ENCODE measurements around the gene SAMD1.
A peak's percentile ranks its signal among the peaks of the same experiment; 100 is the strongest.

- TF ChIP-seq CTCF (IDR thresholded peaks at IDR 0.05; ENCODE audit: control extremely low read depth in 1 of 3, insufficient read depth in 1 of 3, low read depth in 1 of 3, low read length in 3 of 3), result peak; percentile 95 to 97 (median 96)
- TF ChIP-seq ZNF274 (IDR thresholded peaks at IDR 0.05; ENCODE audit: borderline replicate concordance, extremely low read depth, low read length), result no peak
- TF ChIP-seq POLR2A (IDR thresholded peaks at IDR 0.05; ENCODE audit: control extremely low read depth in 1 of 2, low read depth in 2 of 2, low read length in 2 of 2), result no peak
- TF ChIP-seq RAD21 (IDR thresholded peaks at IDR 0.05 in 1 of 2, conservative IDR thresholded peaks at IDR 0.05 in 1 of 2; ENCODE audit: low read depth in 2 of 2, low read length in 2 of 2), result peak; percentile 66 to 75
- TF ChIP-seq POLR2AphosphoS5 (IDR thresholded peaks at IDR 0.05; ENCODE audit: low read depth, low read length), result no peak
- TF ChIP-seq MAFK (IDR thresholded peaks at IDR 0.05; ENCODE audit: low read depth, low read length), result no peak
- TF ChIP-seq RNF2 (IDR thresholded peaks at IDR 0.05; ENCODE audit: borderline replicate concordance, low read depth, low read length, missing control alignments, poor library complexity, severe bottlenecking), result no peak
- TF ChIP-seq SP1 (IDR thresholded peaks at IDR 0.05; ENCODE audit: low read depth, low read length), result no peak
- TF ChIP-seq BACH1 (IDR thresholded peaks at IDR 0.05; ENCODE audit: low read length), result no peak
- TF ChIP-seq E2F6 (IDR thresholded peaks at IDR 0.05), result no peak
- no peak for TF ChIP-seq GTF2F1 (IDR thresholded peaks at IDR 0.05; ENCODE audit: borderline replicate concordance, low read depth, low read length)
- TF ChIP-seq JUN (IDR thresholded peaks at IDR 0.05; ENCODE audit: low read depth, low read length), result no peak
- TF ChIP-seq SAP30 (IDR thresholded peaks at IDR 0.05; ENCODE audit: insufficient read depth, insufficient replicate concordance, low read length), result no peak
These were observed 42.0 kb downstream of the SAMD1 start for GRCh38 chr19:14048443-14049153.
